ENCODE data around the gene FKBP5.

The FKBP5 gene

DNA sequence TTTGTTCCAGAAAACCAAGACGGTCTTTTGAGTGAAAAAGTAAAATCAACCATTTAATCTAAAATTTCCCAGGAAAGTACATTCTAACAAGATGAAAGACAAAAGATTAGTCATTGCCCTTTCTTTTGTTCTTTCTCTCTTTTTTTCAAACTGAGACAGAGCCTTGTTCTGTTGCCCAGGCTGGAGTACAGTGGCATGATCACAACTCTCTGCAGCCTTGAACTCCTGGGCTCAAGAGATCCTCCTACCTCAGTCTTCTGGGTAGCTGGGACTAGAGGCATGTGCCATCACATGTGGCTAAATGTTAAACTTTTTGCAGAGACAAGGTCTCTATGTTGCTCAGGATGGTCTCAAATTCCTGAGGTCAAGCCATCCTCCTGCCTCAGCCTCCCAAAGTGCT, 75.0 kb downstream of the FKBP5 start:
- TF ChIP-seq, protein P1, sequence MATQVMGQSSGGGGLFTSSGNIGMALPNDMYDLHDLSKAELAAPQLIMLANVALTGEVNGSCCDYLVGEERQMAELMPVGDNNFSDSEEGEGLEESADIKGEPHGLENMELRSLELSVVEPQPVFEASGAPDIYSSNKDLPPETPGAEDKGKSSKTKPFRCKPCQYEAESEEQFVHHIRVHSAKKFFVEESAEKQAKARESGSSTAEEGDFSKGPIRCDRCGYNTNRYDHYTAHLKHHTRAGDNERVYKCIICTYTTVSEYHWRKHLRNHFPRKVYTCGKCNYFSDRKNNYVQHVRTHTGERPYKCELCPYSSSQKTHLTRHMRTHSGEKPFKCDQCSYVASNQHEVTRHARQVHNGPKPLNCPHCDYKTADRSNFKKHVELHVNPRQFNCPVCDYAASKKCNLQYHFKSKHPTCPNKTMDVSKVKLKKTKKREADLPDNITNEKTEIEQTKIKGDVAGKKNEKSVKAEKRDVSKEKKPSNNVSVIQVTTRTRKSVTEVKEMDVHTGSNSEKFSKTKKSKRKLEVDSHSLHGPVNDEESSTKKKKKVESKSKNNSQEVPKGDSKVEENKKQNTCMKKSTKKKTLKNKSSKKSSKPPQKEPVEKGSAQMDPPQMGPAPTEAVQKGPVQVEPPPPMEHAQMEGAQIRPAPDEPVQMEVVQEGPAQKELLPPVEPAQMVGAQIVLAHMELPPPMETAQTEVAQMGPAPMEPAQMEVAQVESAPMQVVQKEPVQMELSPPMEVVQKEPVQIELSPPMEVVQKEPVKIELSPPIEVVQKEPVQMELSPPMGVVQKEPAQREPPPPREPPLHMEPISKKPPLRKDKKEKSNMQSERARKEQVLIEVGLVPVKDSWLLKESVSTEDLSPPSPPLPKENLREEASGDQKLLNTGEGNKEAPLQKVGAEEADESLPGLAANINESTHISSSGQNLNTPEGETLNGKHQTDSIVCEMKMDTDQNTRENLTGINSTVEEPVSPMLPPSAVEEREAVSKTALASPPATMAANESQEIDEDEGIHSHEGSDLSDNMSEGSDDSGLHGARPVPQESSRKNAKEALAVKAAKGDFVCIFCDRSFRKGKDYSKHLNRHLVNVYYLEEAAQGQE (IDR thresholded peaks at IDR 0.05; ENCODE audit: insufficient replicate concordance, low read depth): no peak
- TF ChIP-seq SPI1 (IDR thresholded peaks at IDR 0.05; ENCODE audit: borderline replicate concordance, low read depth) (no peak), POLR2AphosphoS5 (IDR thresholded peaks at IDR 0.05; ENCODE audit: low read depth) (no peak), GABPA (IDR thresholded peaks at IDR 0.05; ENCODE audit: low read depth) (no peak)
- TF ChIP-seq, protein P2, sequence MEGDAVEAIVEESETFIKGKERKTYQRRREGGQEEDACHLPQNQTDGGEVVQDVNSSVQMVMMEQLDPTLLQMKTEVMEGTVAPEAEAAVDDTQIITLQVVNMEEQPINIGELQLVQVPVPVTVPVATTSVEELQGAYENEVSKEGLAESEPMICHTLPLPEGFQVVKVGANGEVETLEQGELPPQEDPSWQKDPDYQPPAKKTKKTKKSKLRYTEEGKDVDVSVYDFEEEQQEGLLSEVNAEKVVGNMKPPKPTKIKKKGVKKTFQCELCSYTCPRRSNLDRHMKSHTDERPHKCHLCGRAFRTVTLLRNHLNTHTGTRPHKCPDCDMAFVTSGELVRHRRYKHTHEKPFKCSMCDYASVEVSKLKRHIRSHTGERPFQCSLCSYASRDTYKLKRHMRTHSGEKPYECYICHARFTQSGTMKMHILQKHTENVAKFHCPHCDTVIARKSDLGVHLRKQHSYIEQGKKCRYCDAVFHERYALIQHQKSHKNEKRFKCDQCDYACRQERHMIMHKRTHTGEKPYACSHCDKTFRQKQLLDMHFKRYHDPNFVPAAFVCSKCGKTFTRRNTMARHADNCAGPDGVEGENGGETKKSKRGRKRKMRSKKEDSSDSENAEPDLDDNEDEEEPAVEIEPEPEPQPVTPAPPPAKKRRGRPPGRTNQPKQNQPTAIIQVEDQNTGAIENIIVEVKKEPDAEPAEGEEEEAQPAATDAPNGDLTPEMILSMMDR (IDR thresholded peaks at IDR 0.05; ENCODE audit: insufficient read depth, low read length): no peak
- DNase-seq (ENCODE audit: low read depth in 1 of 2, low spot score in 1 of 2): no peak
- Histone ChIP-seq H3K4me3 (replicated peaks; ENCODE audit: insufficient read depth, low read length) (no peak overlapping the region), H3K27me3 (ENCODE audit: insufficient read depth, poor library complexity, severe bottlenecking) (no peaks in the 10 kb centered on the region), H3K27ac (replicated peaks) (no peak overlapping the region)

DNA sequence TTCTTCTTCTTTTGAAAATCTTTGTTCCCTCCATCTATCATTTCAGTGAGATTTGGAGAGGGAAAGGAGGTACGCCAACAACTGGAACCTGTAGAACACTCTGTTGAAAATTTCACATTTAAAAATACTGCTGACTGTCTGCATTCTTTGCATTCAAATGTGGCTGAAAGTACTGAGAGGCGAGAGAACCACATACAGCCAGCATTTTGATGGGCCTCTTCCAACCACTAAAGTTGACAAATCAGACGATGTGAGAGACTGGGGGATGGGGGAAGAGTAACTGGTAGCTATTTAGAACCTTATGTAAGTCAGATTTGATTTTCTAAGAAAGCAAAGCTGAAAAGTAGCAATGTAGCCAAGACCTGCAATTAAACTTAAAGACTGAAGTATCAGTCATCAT, 77.5 kb downstream of the FKBP5 start:
- Histone ChIP-seq H3K27me3 (ENCODE audit: insufficient read depth, poor library complexity, severe bottlenecking) (no peaks in the 10 kb centered on the region), H3K4me3 (replicated peaks; ENCODE audit: insufficient read depth, low read length) (no peak overlapping the region), H3K27ac (replicated peaks) (no peak overlapping the region)
- no peak for DNase-seq (ENCODE audit: low read depth in 1 of 2, low spot score in 1 of 2)
- TF ChIP-seq SPI1 (IDR thresholded peaks at IDR 0.05; ENCODE audit: borderline replicate concordance, low read depth): no peak

DNA sequence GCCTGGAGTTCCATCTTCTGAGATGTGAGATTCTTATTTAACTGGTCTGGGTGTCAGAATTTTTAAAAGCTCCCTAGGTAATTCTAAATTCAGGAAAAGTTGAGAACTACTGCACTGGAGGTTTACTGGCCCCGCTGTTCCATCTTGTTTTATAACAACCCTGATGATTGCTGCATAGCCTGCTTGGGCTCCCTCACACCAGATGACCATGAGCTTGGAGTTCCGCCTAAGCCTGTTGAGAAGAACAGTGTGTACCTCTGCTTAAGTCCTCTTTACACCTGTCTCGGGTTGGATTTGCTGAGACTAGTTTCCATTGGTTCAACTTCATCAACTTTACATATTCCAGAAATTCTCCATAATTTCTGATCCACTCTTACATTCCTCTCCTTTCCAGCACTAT, 77.9 kb downstream of the FKBP5 start:
- no peak overlapping the region for H3K4me3 ChIP-seq (replicated peaks; ENCODE audit: insufficient read depth, low read length)
- DNase-seq (ENCODE audit: low read depth in 1 of 2, low spot score in 1 of 2): no peak
- no peak overlapping the region for H3K27ac ChIP-seq (replicated peaks)
- TF ChIP-seq POLR2AphosphoS5 (IDR thresholded peaks at IDR 0.05; ENCODE audit: low read depth): no peak
- TF ChIP-seq, protein P1 (IDR thresholded peaks at IDR 0.05; ENCODE audit: insufficient replicate concordance, low read depth): no peak
- H3K27me3 ChIP-seq (ENCODE audit: insufficient read depth, poor library complexity, severe bottlenecking): no peaks in the 10 kb centered on the region

DNA sequence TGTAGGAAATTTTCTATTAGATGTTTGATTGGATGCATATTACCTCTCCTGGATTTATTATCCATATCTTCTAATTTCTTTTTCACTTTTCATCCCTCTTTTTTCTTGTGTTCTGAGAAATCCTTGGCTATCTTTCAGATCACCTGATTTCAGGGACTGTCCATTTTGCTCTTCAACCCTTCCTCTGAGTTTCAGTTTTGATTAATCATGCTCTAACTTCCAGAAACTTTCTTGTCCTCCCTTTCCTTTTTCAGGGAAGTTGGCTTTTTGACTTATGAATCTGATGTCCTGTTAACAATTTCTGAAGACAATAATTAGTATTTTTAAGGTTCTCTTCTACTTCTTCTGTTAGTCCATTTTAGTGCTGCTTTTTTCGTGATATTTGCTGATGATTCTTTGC, 79.1 kb downstream of the FKBP5 start:
- Histone ChIP-seq H3K27me3 (ENCODE audit: insufficient read depth, poor library complexity, severe bottlenecking) (no peaks in the 10 kb centered on the region), H3K4me3 (replicated peaks; ENCODE audit: insufficient read depth, low read length) (no peak overlapping the region), H3K27ac (replicated peaks) (no peak overlapping the region)
- no peak for TF ChIP-seq GABPA (IDR thresholded peaks at IDR 0.05; ENCODE audit: low read depth)
- no peak for TF ChIP-seq SPI1 (IDR thresholded peaks at IDR 0.05; ENCODE audit: borderline replicate concordance, low read depth)
- TF ChIP-seq, protein P2 (IDR thresholded peaks at IDR 0.05; ENCODE audit: insufficient read depth, low read length): no peak
- TF ChIP-seq, protein P1 (IDR thresholded peaks at IDR 0.05; ENCODE audit: insufficient replicate concordance, low read depth): no peak
- DNase-seq (ENCODE audit: low read depth in 1 of 2, low spot score in 1 of 2): no peak
